Lung (tissue), 16 donors: Measurements from ENCODE around the gene KIAA0232. TPM values are rescaled to one million over a fixed set of nuclear protein-coding genes. Genes with fewer than 3 reads are reported as not detected.

Experiments used
- ATAC-seq: fragments of 200-7000 bp; cut with Tn5 transposase; one replicate; pipeline ENCODE4 v1.9.1; 2020; ENCODE audit warnings: moderate number of reproducible peaks; ENCODE audit not compliant: insufficient read depth, low FRiP score
- DNase-seq, 3 donors: peaks; one replicate each; pipeline ENCODE4 v3.0.0-alpha.2; 2013 to 2017
- H3K27ac ChIP-seq, 2 donors: one replicate each; pipeline ENCODE4 v1.5.1; 2013; ENCODE audit warnings: mild to moderate bottlenecking in 2 of 2, moderate library complexity in 2 of 2, control low read depth in 1 of 2, inconsistent platforms in 1 of 2, low read depth in 1 of 2, low read length in 1 of 2
- H3K27me3 ChIP-seq, 3 donors: one replicate each; pipeline ENCODE4 v1.5.1; 2013; ENCODE audit warnings: low read length in 2 of 3; ENCODE audit not compliant: control insufficient read depth in 3 of 3, insufficient read depth in 3 of 3
- H3K36me3 ChIP-seq, 4 donors: one replicate each; pipeline ENCODE4 v1.5.1; 2013; ENCODE audit warnings: low read length in 4 of 4, mild to moderate bottlenecking in 1 of 4, moderate library complexity in 1 of 4; ENCODE audit not compliant: control insufficient read depth in 4 of 4, insufficient read depth in 4 of 4
- H3K4me1 ChIP-seq, 5 donors: one replicate each; pipeline ENCODE4 v1.5.1; 2013; ENCODE audit warnings: low read length in 5 of 5, mild to moderate bottlenecking in 2 of 5, moderate library complexity in 1 of 5; ENCODE audit not compliant: control insufficient read depth in 5 of 5, insufficient read depth in 5 of 5
- H3K4me3 ChIP-seq: one replicate; pipeline ENCODE4 v1.5.1; 2013; ENCODE audit warnings: mild to moderate bottlenecking, control low read depth, moderate library complexity
- H3K9ac ChIP-seq, 2 donors: one replicate each; pipeline ENCODE4 v1.5.1; 2013; ENCODE audit warnings: low read length in 2 of 2, control low read depth in 1 of 2; ENCODE audit not compliant: insufficient read depth in 1 of 2
- H3K9me3 ChIP-seq, 4 donors: one replicate each; pipeline ENCODE4 v1.5.1; 2013; ENCODE audit warnings: low read length in 3 of 4, mild to moderate bottlenecking in 1 of 4, moderate library complexity in 1 of 4; ENCODE audit not compliant: control insufficient read depth in 4 of 4, insufficient read depth in 3 of 4
- CTCF ChIP-seq: IDR thresholded peaks from 2 replicates; pipeline ENCODE4 v1.5.1; 2012; ENCODE audit warnings: mild to moderate bottlenecking; ENCODE audit errors: control extremely low read depth, extremely low read depth
- whole genome bisulfite sequencing, 2 donors: extraction: QIAGEN DNeasy Blood & Tissue Kit; methylation state at CpG; one replicate each; pipeline ENCODE4 v1.1.7; 2013; 5-methylcytosine and 5-hydroxymethylcytosine counted together
- long read RNA-seq, 5 donors: transcript quantifications; one replicate each; lab custom pipeline, GENCODE V29; 2026
- polyA plus RNA-seq, 2 donors: library from polyadenylated mRNA; stranded (reverse); fragments of 200-250 nt; gene quantifications; one replicate each; pipeline ENCODE4 v1.2.1, GENCODE V29; 2013
- total RNA-seq, 2 donors: library from RNA; depleted of rRNA in 1 of 2; stranded (reverse); fragments of >200 nt in 1 of 2; gene quantifications; one replicate each; pipeline ENCODE4 v1.2.1, GENCODE V29; 2014 to 2021
- donor health status: control.
- donor health status: control.
- donor health status: Bipolar disorder and iron deficiency.
- donor health status: healthy.
- donor health status: DM: yes; HTN: yes; CAD: no.

The KIAA0232 gene
- total RNA-seq, result 10 to 100 TPM; 27.0 to 34.6 TPM
- 10 to 100 TPM in 1 of 2 donors, 1 to 10 TPM in 1; 6.8 to 10.4 TPM for polyA plus RNA-seq
- long read RNA-seq, donor 1, full-length matches to known transcripts, result 2 of 21 reads
- long read RNA-seq, donor 1, partial matches to known transcripts, result 19 of 21 reads
- long read RNA-seq, donor 1, other reads (novel, unspliced or antisense), result 0 of 21 reads
- long read RNA-seq, donor 2, partial matches to known transcripts, result 0 of 1 reads
- long read RNA-seq, donor 2, other reads (novel, unspliced or antisense), result 0 of 1 reads
- long read RNA-seq, donor 3, result 0 reads
- long read RNA-seq, donor 4, result 0 reads
- long read RNA-seq, donor 5, full-length matches to known transcripts, result 2 of 2 reads
- long read RNA-seq, donor 5, partial matches to known transcripts, result 0 of 2 reads
- long read RNA-seq, donor 5, other reads (novel, unspliced or antisense), result 0 of 2 reads

GRCh38 chr4:6782147-6782845, at the start of gene KIAA0232:
Gene KIAA0232, plus strand, starts transcription at chr4:6782727. Its CDS starts 41,727 bp downstream, at chr4:6824454.
- Histone ChIP-seq H3K9ac (peak within 1 kb of the TSS; percentile 55 to 90), H3K36me3 (peaks cover 0 to 3% (median 0%) of the 10 kb centered on the region in 4 donors), H3K4me3 (peak within 1 kb of the TSS; percentile 95), H3K27ac (peak within 1 kb of the TSS; percentile 99), H3K4me1 (peaks cover 3 to 13% (median 6%) of the 10 kb centered on the region in 5 donors), H3K9me3 (no peaks in the 10 kb centered on the region), H3K27me3 (no peaks in the 10 kb centered on the region)
- DNase-seq (peak; percentile 92 to 98 (median 94)), ATAC-seq (peak; percentile 92)
- no peak for TF ChIP-seq CTCF
- WGBS, 2 donors, result 0 to 1% methylated on average over 55 to 100 of the region's 100 CpGs

GRCh38 chr4:6733358-6734164, 49.0 kb upstream of the KIAA0232 start:
- Histone ChIP-seq H3K27me3 (peaks cover 0 to 7% (median 0%) of the 10 kb centered on the region in 3 donors), H3K4me1 (peaks cover 0 to 7% (median 4%) of the 10 kb centered on the region in 5 donors), H3K4me3 (no peak overlapping the region), H3K9ac (no peak overlapping the region), H3K9me3 (no peaks in the 10 kb centered on the region), H3K36me3 (no peaks in the 10 kb centered on the region), H3K27ac (peak overlapping the region in 1 of 2 donors; percentile 46)
- DNase-seq (no peak), ATAC-seq (no peak)
- WGBS, 2 donors, result 83 to 91% methylated on average over 27 of the region's 27 CpGs
- TF ChIP-seq CTCF, result no peak

- peaks cover 0 to 7% (median under 1%) of the 10 kb centered on the region in 5 donors for H3K4me1 ChIP-seq
- H3K27ac ChIP-seq, result no peak overlapping the region
- H3K9me3 ChIP-seq, result no peaks in the 10 kb centered on the region
- TF ChIP-seq CTCF, result no peak
- WGBS, 2 donors, result 81 to 82% methylated on average over 16 of the region's 16 CpGs
- DNase-seq (no peak), ATAC-seq (no peak)
- no peak overlapping the region for H3K9ac ChIP-seq
- no peaks in the 10 kb centered on the region for H3K36me3 ChIP-seq
- H3K4me3 ChIP-seq, result no peak overlapping the region
- peaks cover 0 to 7% (median 0%) of the 10 kb centered on the region in 3 donors for H3K27me3 ChIP-seq
Measured at GRCh38 chr4:6734165-6734786, 48.3 kb upstream of the KIAA0232 start.
